ENCODE data around the gene GAS2L2. TPM values are rescaled to one million over a fixed set of nuclear protein-coding genes. Genes with fewer than 3 reads are reported as not detected.

The GAS2L2 gene
- total and polyA plus RNA-seq, 2 donors (not counting 1 experiment from before 2014, with no cell fraction given), result 0.09 to 0.17 TPM

GRCh38 chr17:35788477-35789368 is 35.7 kb upstream of the GAS2L2 start:
- peaks cover 0 to 27% (median 9%) of the 10 kb centered on the region in 4 experiments for H3K27me3 ChIP-seq (replicated peaks in 1 of 4; ENCODE audit: control extremely low read depth in 1 of 4, control insufficient read depth in 3 of 4, insufficient read depth in 4 of 4, low read length in 3 of 4)
- ATAC-seq (ENCODE audit: low read depth) (no peak), DNase-seq (no peak)
- intact Hi-C loops (cut with micrococcal nuclease), result no loop called here
- Mint-ChIP-seq H3K4me3 (no peak overlapping the region), H3K9me3 (ENCODE audit: insufficient read depth) (no peaks in the 10 kb centered on the region), H3K27ac (no peak overlapping the region), H3K27me3 (peaks cover 35% of the 10 kb centered on the region), H3K4me1 (no peaks in the 10 kb centered on the region)
- no peaks in the 10 kb centered on the region for H3K4me1 ChIP-seq (ENCODE audit: control insufficient read depth in 2 of 2, insufficient read depth in 2 of 2, low read length in 2 of 2)
- no peak overlapping the region for H3K27ac ChIP-seq (ENCODE audit: low read length in 2 of 2)
- POLR2A ChIA-PET, result no interaction called here
- no peaks in the 10 kb centered on the region for H3K36me3 ChIP-seq (replicated peaks in 1 of 2; ENCODE audit: control extremely low read depth in 1 of 2, control insufficient read depth in 1 of 2, extremely low read depth in 1 of 2, insufficient read depth in 2 of 2, low read length in 1 of 2)
- no peak for TF ChIP-seq CTCF (IDR thresholded peaks at IDR 0.05)
- TF ChIP-seq EZH2 (IDR thresholded peaks at IDR 0.05; ENCODE audit: borderline replicate concordance, insufficient read depth, low read depth, low read length, poor library complexity, severe bottlenecking), result no peak
- H3K4me3 ChIP-seq (ENCODE audit: control extremely low read depth in 1 of 5, extremely low read depth in 1 of 5, insufficient read depth in 1 of 5, low read depth in 2 of 5, low read length in 4 of 5), result no peak overlapping the region
- H2AFZ ChIP-seq (ENCODE audit: insufficient read depth, low read depth, low read length, poor library complexity, severe bottlenecking), result no peak overlapping the region
- CTCF ChIA-PET, result interaction anchor here (1.4 to 2.5 kb wide), 3 partner anchors 16 to 25 kb away, joined by 3 to 17 read pairs (median 5); no protein-coding TSS in a partner anchor
- no CpG with 5 or more reads among the region's 2 CpGs for WGBS (ENCODE audit: insufficient coverage)
- H4K20me1 ChIP-seq (ENCODE audit: control insufficient read depth, insufficient read depth, low read length, poor library complexity, severe bottlenecking), result no peaks in the 10 kb centered on the region
- no peaks in the 10 kb centered on the region for H3K79me2 ChIP-seq (ENCODE audit: control insufficient read depth, insufficient read depth, low read length)
- H3K9ac ChIP-seq (ENCODE audit: low read length), result no peak overlapping the region
- H3K4me2 ChIP-seq (replicated peaks; ENCODE audit: low read depth, low read length, poor library complexity, severe bottlenecking), result no peak overlapping the region
- no peaks in the 10 kb centered on the region for H3K9me3 ChIP-seq (ENCODE audit: control extremely low read depth in 1 of 3, control insufficient read depth in 2 of 3, insufficient read depth in 1 of 3, low read length in 2 of 3)

- Mint-ChIP-seq H3K27me3 (peaks cover 24% of the 10 kb centered on the region), H3K4me3 (no peak overlapping the region), H3K4me1 (no peaks in the 10 kb centered on the region), H3K27ac (no peak overlapping the region), H3K9me3 (ENCODE audit: insufficient read depth) (no peaks in the 10 kb centered on the region)
- H4K20me1 ChIP-seq (ENCODE audit: control insufficient read depth, insufficient read depth, low read length, poor library complexity, severe bottlenecking), result no peaks in the 10 kb centered on the region
- DNase-seq (no peak), ATAC-seq (ENCODE audit: low read depth) (no peak)
- peaks cover 0 to 11% (median 2%) of the 10 kb centered on the region in 4 experiments for H3K27me3 ChIP-seq (replicated peaks in 1 of 4; ENCODE audit: control extremely low read depth in 1 of 4, control insufficient read depth in 3 of 4, insufficient read depth in 4 of 4, low read length in 3 of 4)
- POLR2A ChIA-PET, result no interaction called here
- TF ChIP-seq CTCF (IDR thresholded peaks at IDR 0.05) (no peak), EZH2 (IDR thresholded peaks at IDR 0.05; ENCODE audit: borderline replicate concordance, insufficient read depth, low read depth, low read length, poor library complexity, severe bottlenecking) (no peak)
- CTCF ChIA-PET, result interaction anchor here (0.5 to 1.9 kb wide), 2 partner anchors 23 to 64 kb away, joined by 4 to 7 read pairs; no protein-coding TSS in a partner anchor
- intact Hi-C loops (cut with micrococcal nuclease), result no loop called here
- no peak overlapping the region for H3K9ac ChIP-seq (ENCODE audit: low read length)
- no peak overlapping the region for H3K4me2 ChIP-seq (replicated peaks; ENCODE audit: low read depth, low read length, poor library complexity, severe bottlenecking)
- H3K4me3 ChIP-seq (ENCODE audit: control extremely low read depth in 1 of 5, extremely low read depth in 1 of 5, insufficient read depth in 1 of 5, low read depth in 2 of 5, low read length in 4 of 5), result no peak overlapping the region
- WGBS (ENCODE audit: insufficient coverage), result 59% methylated on average over 3 of the region's 3 CpGs
- no peaks in the 10 kb centered on the region for H3K79me2 ChIP-seq (ENCODE audit: control insufficient read depth, insufficient read depth, low read length)
- H3K9me3 ChIP-seq (ENCODE audit: control extremely low read depth in 1 of 3, control insufficient read depth in 2 of 3, insufficient read depth in 1 of 3, low read length in 2 of 3), result no peaks in the 10 kb centered on the region
- no peaks in the 10 kb centered on the region for H3K36me3 ChIP-seq (replicated peaks in 1 of 2; ENCODE audit: control extremely low read depth in 1 of 2, control insufficient read depth in 1 of 2, extremely low read depth in 1 of 2, insufficient read depth in 2 of 2, low read length in 1 of 2)
- H3K4me1 ChIP-seq (ENCODE audit: control insufficient read depth in 2 of 2, insufficient read depth in 2 of 2, low read length in 2 of 2), result no peaks in the 10 kb centered on the region
- H3K27ac ChIP-seq (ENCODE audit: low read length in 2 of 2), result no peak overlapping the region
- H2AFZ ChIP-seq (ENCODE audit: insufficient read depth, low read depth, low read length, poor library complexity, severe bottlenecking), result no peak overlapping the region
Observed at GRCh38 chr17:35786941-35787432, 33.9 kb upstream of the GAS2L2 start.
